ENCODE results near the gene NOTCH2. TPM values are rescaled to one million over a fixed set of nuclear protein-coding genes. Genes with fewer than 3 reads are reported as not detected.

NOTCH2 gene
- total and polyA plus RNA-seq, 9 of the 15 experiments (the other 6 are each of a cell fraction or from before 2014, with no cell fraction given) = 0.04 to 1.2 (median 0.28) TPM; not detected in 1

DNA sequence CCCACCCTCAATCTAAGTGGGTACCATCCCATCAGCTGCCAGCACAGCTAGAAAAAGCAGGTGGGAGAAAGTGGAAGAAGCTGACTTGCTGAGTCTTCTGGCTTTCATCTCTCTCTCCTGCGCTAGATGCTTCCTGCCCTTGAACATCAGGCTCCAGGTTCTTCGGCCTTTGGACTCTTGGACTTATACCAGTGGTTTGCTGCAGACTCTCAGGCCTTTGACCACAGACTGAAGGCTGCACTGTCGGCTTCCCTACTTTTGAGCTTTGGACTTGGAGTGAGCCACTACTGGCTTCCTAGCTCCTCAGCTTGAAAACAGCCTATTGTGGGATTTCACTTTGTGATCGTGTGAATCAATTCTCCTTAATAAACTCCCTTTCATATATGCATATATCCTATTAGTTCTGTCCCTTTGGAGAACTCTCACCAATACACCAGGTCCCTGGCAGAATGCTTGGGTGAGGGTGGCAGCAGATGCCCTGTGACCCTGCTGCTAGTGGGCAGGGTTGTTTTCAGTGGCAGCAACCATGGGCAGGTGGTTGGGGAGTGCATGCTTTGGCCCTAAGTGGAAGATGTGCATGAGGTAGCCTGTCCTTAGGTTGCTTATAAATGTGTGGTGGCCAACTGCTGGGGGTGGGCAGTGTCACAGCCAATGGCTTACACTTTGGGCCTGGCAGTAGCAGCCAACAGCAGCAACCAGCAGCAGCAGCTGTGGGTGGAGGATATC is 162.4 kb downstream of the NOTCH2 start:
- no TSS peak for BruUV-seq (replicated peaks)
- 5% methylated on average over 4 of the region's 4 CpGs for WGBS (ENCODE audit: insufficient coverage, low coverage, missing lambda C conversion rate)
- intact Hi-C loops (cut with micrococcal nuclease) (no loop called here), in situ Hi-C loops (cut with MboI) (no loop called here)
- H3K27me3 ChIP-seq (ENCODE audit: control insufficient read depth in 2 of 2, insufficient read depth in 2 of 2, low read length in 2 of 2) = peaks cover 10 to 39% of the 10 kb centered on the region in 2 experiments; a peak in 4 of 5 replicates
- POLR2A ChIA-PET = interaction anchor here (0.6 kb wide), 1 partner anchor 82 kb away, joined by 3 read pairs; no protein-coding TSS in a partner anchor
- no peaks in the 10 kb centered on the region for H3K9me3 ChIP-seq (replicated peaks; ENCODE audit: control insufficient read depth, insufficient read depth, low read depth, low read length)
- no peaks in the 10 kb centered on the region for H4K20me1 ChIP-seq (replicated peaks; ENCODE audit: control insufficient read depth, insufficient read depth, low read length)
- no peak for FAIRE-seq
- no peaks in the 10 kb centered on the region for H3K36me3 ChIP-seq (ENCODE audit: control insufficient read depth, insufficient read depth, low read length)
- no peak overlapping the region for H3K4me3 ChIP-seq
- no peak for ATAC-seq
- TF ChIP-seq RBM17 (IDR thresholded peaks at IDR 0.05; ENCODE audit: borderline replicate concordance, low read depth, low read length) (no peak), TOE1 (IDR thresholded peaks at IDR 0.05; ENCODE audit: borderline replicate concordance) (no peak), TOE1 (CRISPR knock-in tag; IDR thresholded peaks at IDR 0.05; ENCODE audit: borderline replicate concordance, low read depth) (no peak), FOXA3 (CRISPR knock-in tag; conservative IDR thresholded peaks at IDR 0.05 in 1 of 2, IDR thresholded peaks at IDR 0.05 in 1 of 2) (no peak), DIDO1 (tag; IDR thresholded peaks at IDR 0.05; ENCODE audit: low read depth) (no peak), CHCHD3 (CRISPR knock-in tag; IDR thresholded peaks at IDR 0.05) (no peak)
- TF ChIP-seq, protein P1, sequence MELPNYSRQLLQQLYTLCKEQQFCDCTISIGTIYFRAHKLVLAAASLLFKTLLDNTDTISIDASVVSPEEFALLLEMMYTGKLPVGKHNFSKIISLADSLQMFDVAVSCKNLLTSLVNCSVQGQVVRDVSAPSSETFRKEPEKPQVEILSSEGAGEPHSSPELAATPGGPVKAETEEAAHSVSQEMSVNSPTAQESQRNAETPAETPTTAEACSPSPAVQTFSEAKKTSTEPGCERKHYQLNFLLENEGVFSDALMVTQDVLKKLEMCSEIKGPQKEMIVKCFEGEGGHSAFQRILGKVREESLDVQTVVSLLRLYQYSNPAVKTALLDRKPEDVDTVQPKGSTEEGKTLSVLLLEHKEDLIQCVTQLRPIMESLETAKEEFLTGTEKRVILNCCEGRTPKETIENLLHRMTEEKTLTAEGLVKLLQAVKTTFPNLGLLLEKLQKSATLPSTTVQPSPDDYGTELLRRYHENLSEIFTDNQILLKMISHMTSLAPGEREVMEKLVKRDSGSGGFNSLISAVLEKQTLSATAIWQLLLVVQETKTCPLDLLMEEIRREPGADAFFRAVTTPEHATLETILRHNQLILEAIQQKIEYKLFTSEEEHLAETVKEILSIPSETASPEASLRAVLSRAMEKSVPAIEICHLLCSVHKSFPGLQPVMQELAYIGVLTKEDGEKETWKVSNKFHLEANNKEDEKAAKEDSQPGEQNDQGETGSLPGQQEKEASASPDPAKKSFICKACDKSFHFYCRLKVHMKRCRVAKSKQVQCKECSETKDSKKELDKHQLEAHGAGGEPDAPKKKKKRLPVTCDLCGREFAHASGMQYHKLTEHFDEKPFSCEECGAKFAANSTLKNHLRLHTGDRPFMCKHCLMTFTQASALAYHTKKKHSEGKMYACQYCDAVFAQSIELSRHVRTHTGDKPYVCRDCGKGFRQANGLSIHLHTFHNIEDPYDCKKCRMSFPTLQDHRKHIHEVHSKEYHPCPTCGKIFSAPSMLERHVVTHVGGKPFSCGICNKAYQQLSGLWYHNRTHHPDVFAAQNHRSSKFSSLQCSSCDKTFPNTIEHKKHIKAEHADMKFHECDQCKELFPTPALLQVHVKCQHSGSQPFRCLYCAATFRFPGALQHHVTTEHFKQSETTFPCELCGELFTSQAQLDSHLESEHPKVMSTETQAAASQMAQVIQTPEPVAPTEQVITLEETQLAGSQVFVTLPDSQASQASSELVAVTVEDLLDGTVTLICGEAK (IDR thresholded peaks at IDR 0.05) = no peak
- TF ChIP-seq, protein P1 (CRISPR knock-in tag; IDR thresholded peaks at IDR 0.05) = no peak
- TF ChIP-seq, protein P2, sequence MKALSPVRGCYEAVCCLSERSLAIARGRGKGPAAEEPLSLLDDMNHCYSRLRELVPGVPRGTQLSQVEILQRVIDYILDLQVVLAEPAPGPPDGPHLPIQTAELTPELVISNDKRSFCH (CRISPR knock-in tag; IDR thresholded peaks at IDR 0.05) = no peak
- TF ChIP-seq, protein P2 (tag; IDR thresholded peaks at IDR 0.05) = no peak
- no peak for DNase-seq (ENCODE audit: extremely low read depth in 1 of 4, low spot score in 3 of 4)
- CTCF ChIA-PET (ENCODE audit: low intra/inter-chr PET ratio) = no interaction called here
- no peak overlapping the region for H3K4me2 ChIP-seq (ENCODE audit: insufficient read depth, low read length)
- H3K9ac ChIP-seq (ENCODE audit: insufficient read depth in 1 of 2, low read depth in 2 of 2, low read length in 2 of 2) = no peak overlapping the region
- H2AFZ ChIP-seq (ENCODE audit: low read depth, low read length) = no peak overlapping the region
- no peaks in the 10 kb centered on the region for H3K79me2 ChIP-seq (ENCODE audit: control insufficient read depth, insufficient read depth, low read length)
- no peak overlapping the region for H3K27ac ChIP-seq (ENCODE audit: extremely low read depth, low read depth, low read length)
- H3K9me1 ChIP-seq (ENCODE audit: control insufficient read depth, insufficient read depth, low read length) = no peaks in the 10 kb centered on the region
- H3K4me1 ChIP-seq (replicated peaks in 1 of 2; ENCODE audit: control insufficient read depth in 2 of 2, insufficient read depth in 2 of 2, low read length in 2 of 2) = no peaks in the 10 kb centered on the region

All from K562 (cell line).